H1 (cell line): ENCODE results near the gene EPHA1. TPM values are rescaled to one million over a fixed set of nuclear protein-coding genes. Genes with fewer than 3 reads are reported as not detected.

Experiments used
- CHD2 ChIP-seq: IDR thresholded peaks from 2 replicates; pipeline ENCODE4 v1.6.1; 2012; ENCODE audit warnings: low read length, improper control_type of control experiment
- NANOG ChIP-seq: IDR thresholded peaks from 2 replicates; pipeline ENCODE4 v1.6.1; 2011; ENCODE audit warnings: low read length, low read depth, mild to moderate bottlenecking, inconsistent platforms; ENCODE audit not compliant: insufficient read depth, poor library complexity, severe bottlenecking
- RAD21 ChIP-seq, 2 experiments: IDR thresholded peaks in 1 of 2; conservative IDR thresholded peaks in 1 of 2; 2 replicates each; pipeline ENCODE4 v1.6.1; 2011; ENCODE audit warnings: low read depth in 2 of 2, low read length in 2 of 2, improper control_type of control experiment in 1 of 2, inconsistent platforms in 1 of 2, mild to moderate bottlenecking in 1 of 2, moderate library complexity in 1 of 2
- SIRT6 ChIP-seq: IDR thresholded peaks from one replicate; pipeline ENCODE4 v1.7.1; 2012; ENCODE audit warnings: low read length, inconsistent platforms
- polyA plus RNA-seq, 7 experiments: library from polyadenylated mRNA; depleted of rRNA in 3 of 7; stranded (reverse) in 5 of 7; unstranded in 2 of 7; fragments of >200 nt in 5 of 7; fragments of 200-250 nt in 2 of 7; gene quantifications; 1 replicate in 5 of 7; 2 replicates in 1 of 7; 4 replicates in 1 of 7; pipeline versions ENCODE4 v1.2.1 to v1.2.3, GENCODE V29; 2011 to 2013; ENCODE audit warnings: missing spikeins in 2 of 7, mixed read lengths in 2 of 7
- total RNA-seq: library from RNA; stranded (reverse); fragmentation: NEBNext Ultra II Directional; extraction: Animal tissue kit (Norgen Biotek cat#: 25700); gene quantifications from 2 replicates; pipeline ENCODE4 v1.2.1, GENCODE V29; 2021

The EPHA1 gene
- total and polyA plus RNA-seq, 2 of the 8 experiments (the other 6 are each of a cell fraction or from before 2014, with no cell fraction given) = 86.5 to 133 TPM

DNA sequence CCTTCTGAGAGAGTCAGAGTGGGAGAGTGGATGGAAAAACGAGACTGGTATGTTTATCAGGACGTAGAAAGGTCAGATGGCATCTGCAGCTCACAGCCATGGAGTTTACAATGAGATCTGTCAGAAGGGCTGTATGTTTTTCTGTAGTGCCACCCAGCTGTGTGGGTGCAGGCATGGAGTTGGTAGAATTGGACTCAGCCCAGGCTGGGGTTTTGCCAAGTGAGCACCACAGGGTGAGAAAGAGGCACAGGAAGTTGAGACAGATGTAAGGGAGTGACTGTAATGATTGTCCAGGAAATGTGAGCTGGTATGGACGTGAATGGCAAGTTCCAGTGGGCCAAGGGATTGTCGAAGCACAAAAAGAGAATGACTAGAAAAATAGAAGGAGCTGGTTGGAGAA, 36.6 kb downstream of the EPHA1 start (continued):
- TF ChIP-seq CHD2 = no peak
- TF ChIP-seq RAD21 (IDR thresholded peaks at IDR 0.05 in 1 of 2, conservative IDR thresholded peaks at IDR 0.05 in 1 of 2; ENCODE audit: low read depth in 2 of 2, low read length in 2 of 2) = peak; percentile 14 to 28; a peak in 1 of 4 replicates
- TF ChIP-seq NANOG = no peak
- no peak for TF ChIP-seq SIRT6
- TF ChIP-seq, all 59 proteins: peak for 2
